Measurements from ENCODE around the gene FBL. TPM values are rescaled to one million over a fixed set of nuclear protein-coding genes. Genes with fewer than 3 reads are reported as not detected.

Gene FBL
- total and polyA plus RNA-seq, 10 of the 15 experiments (the other 5 are each of a cell fraction or from before 2014, with no cell fraction given): 156 to 1,083 (median 478) TPM

DNA sequence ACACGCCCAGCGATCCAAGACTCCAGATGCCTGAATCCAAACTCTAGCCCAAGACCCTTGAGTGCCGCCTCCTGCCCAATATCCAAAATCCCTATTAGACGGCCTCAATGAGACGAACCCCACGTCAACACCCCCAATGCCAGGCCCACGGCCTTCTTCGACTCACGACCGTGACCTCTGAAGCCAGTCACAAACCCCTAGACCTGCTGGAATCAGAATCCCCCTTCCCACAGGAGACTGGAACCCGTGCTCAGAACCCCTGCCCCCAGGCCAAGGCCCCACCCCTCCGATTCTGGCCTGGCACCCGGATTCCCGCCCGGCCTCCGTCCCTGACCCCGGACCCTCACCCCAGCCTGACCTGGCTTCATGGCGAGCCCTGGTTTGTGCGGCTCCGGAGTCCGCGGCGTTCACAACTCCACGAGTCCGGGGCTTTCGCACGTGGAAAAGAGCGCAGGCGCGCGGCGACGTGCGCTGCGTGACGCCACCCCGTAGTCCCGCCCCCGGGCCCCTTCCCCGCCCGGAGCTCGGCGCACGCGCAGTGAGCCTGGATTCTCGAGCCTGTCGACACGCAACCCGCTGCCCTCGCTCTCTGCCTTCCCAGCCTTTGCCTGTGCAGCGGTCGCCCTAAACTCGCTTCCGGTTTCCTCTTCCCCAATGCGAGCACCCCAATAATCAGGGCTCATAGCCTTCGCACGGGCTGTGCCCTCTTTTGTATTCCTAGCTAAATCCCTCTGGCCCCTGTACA lies at the start of gene FBL (continued):
- TF ChIP-seq ZNF207 (IDR thresholded peaks at IDR 0.05; ENCODE audit: borderline replicate concordance) (no peak), DPF2 (IDR thresholded peaks at IDR 0.05) (no peak), PAX5 (IDR thresholded peaks at IDR 0.05; ENCODE audit: borderline replicate concordance, low read depth, low read length) (peak; percentile 50; the same call in 1 of the 2 replicates), LARP7 (IDR thresholded peaks at IDR 0.05) (no peak), ZNF274 (IDR thresholded peaks at IDR 0.05; ENCODE audit: insufficient read depth, insufficient read length) (no peak), SREBF1 (IDR thresholded peaks at IDR 0.05; ENCODE audit: low read length) (no peak), HDAC2 (IDR thresholded peaks at IDR 0.05) (no peak), TARDBP (IDR thresholded peaks at IDR 0.05; ENCODE audit: borderline replicate concordance) (no peak), MEF2B (IDR thresholded peaks at IDR 0.05; ENCODE audit: partially characterized antibody, poor library complexity, severe bottlenecking) (no peak), BCL11A (IDR thresholded peaks at IDR 0.05; ENCODE audit: low read depth, low read length) (no peak), TBL1XR1 (IDR thresholded peaks at IDR 0.05; ENCODE audit: low read depth, low read length) (no peak), KDM1A (IDR thresholded peaks at IDR 0.05; ENCODE audit: borderline replicate concordance) (no peak), MTA3 (IDR thresholded peaks at IDR 0.05; ENCODE audit: borderline replicate concordance, low read length) (no peak), CREM (IDR thresholded peaks at IDR 0.05; ENCODE audit: low read depth) (peak; percentile 67), KLF5 (IDR thresholded peaks at IDR 0.05; ENCODE audit: partially characterized antibody) (peak; percentile 44), BACH1 (IDR thresholded peaks at IDR 0.05; ENCODE audit: borderline replicate concordance) (no peak)
- TF ChIP-seq, protein P1, sequence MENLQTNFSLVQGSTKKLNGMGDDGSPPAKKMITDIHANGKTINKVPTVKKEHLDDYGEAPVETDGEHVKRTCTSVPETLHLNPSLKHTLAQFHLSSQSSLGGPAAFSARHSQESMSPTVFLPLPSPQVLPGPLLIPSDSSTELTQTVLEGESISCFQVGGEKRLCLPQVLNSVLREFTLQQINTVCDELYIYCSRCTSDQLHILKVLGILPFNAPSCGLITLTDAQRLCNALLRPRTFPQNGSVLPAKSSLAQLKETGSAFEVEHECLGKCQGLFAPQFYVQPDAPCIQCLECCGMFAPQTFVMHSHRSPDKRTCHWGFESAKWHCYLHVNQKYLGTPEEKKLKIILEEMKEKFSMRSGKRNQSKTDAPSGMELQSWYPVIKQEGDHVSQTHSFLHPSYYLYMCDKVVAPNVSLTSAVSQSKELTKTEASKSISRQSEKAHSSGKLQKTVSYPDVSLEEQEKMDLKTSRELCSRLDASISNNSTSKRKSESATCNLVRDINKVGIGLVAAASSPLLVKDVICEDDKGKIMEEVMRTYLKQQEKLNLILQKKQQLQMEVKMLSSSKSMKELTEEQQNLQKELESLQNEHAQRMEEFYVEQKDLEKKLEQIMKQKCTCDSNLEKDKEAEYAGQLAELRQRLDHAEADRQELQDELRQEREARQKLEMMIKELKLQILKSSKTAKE (IDR thresholded peaks at IDR 0.05; ENCODE audit: low read depth, poor library complexity, severe bottlenecking): no peak
- TF ChIP-seq, protein P2, sequence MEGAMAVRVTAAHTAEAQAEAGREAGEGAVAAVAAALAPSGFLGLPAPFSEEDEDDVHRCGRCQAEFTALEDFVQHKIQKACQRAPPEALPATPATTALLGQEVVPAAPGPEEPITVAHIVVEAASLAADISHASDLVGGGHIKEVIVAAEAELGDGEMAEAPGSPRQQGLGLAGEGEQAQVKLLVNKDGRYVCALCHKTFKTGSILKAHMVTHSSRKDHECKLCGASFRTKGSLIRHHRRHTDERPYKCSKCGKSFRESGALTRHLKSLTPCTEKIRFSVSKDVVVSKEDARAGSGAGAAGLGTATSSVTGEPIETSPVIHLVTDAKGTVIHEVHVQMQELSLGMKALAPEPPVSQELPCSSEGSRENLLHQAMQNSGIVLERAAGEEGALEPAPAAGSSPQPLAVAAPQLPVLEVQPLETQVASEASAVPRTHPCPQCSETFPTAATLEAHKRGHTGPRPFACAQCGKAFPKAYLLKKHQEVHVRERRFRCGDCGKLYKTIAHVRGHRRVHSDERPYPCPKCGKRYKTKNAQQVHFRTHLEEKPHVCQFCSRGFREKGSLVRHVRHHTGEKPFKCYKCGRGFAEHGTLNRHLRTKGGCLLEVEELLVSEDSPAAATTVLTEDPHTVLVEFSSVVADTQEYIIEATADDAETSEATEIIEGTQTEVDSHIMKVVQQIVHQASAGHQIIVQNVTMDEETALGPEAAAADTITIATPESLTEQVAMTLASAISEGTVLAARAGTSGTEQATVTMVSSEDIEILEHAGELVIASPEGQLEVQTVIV (IDR thresholded peaks at IDR 0.05; ENCODE audit: borderline replicate concordance, partially characterized antibody): no peak
- TF ChIP-seq, protein P3, sequence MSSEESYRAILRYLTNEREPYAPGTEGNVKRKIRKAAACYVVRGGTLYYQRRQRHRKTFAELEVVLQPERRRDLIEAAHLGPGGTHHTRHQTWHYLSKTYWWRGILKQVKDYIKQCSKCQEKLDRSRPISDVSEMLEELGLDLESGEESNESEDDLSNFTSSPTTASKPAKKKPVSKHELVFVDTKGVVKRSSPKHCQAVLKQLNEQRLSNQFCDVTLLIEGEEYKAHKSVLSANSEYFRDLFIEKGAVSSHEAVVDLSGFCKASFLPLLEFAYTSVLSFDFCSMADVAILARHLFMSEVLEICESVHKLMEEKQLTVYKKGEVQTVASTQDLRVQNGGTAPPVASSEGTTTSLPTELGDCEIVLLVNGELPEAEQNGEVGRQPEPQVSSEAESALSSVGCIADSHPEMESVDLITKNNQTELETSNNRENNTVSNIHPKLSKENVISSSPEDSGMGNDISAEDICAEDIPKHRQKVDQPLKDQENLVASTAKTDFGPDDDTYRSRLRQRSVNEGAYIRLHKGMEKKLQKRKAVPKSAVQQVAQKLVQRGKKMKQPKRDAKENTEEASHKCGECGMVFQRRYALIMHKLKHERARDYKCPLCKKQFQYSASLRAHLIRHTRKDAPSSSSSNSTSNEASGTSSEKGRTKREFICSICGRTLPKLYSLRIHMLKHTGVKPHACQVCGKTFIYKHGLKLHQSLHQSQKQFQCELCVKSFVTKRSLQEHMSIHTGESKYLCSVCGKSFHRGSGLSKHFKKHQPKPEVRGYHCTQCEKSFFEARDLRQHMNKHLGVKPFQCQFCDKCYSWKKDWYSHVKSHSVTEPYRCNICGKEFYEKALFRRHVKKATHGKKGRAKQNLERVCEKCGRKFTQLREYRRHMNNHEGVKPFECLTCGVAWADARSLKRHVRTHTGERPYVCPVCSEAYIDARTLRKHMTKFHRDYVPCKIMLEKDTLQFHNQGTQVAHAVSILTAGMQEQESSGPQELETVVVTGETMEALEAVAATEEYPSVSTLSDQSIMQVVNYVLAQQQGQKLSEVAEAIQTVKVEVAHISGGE (CRISPR knock-in tag; IDR thresholded peaks at IDR 0.05): no peak
- TF ChIP-seq, protein P4, sequence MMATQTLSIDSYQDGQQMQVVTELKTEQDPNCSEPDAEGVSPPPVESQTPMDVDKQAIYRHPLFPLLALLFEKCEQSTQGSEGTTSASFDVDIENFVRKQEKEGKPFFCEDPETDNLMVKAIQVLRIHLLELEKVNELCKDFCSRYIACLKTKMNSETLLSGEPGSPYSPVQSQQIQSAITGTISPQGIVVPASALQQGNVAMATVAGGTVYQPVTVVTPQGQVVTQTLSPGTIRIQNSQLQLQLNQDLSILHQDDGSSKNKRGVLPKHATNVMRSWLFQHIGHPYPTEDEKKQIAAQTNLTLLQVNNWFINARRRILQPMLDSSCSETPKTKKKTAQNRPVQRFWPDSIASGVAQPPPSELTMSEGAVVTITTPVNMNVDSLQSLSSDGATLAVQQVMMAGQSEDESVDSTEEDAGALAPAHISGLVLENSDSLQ (IDR thresholded peaks at IDR 0.05): peak; percentile 19; the same call in 1 of the 2 replicates
- TF ChIP-seq, protein P5, sequence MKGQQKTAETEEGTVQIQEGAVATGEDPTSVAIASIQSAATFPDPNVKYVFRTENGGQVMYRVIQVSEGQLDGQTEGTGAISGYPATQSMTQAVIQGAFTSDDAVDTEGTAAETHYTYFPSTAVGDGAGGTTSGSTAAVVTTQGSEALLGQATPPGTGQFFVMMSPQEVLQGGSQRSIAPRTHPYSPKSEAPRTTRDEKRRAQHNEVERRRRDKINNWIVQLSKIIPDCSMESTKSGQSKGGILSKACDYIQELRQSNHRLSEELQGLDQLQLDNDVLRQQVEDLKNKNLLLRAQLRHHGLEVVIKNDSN (IDR thresholded peaks at IDR 0.05; ENCODE audit: borderline replicate concordance, extremely low read length, insufficient read depth, low read depth, low read length): no peak

Data from GM12878 (cell line).